GM12873 (cell line): Measurements from ENCODE around the gene WNT7A.

ENCODE experiments used
- TF ChIP-seq, protein P1 (sequence below): IDR thresholded peaks from 2 replicates; pipeline ENCODE4 v1.5.1; 2012; ENCODE audit warnings: low read depth, mild to moderate bottlenecking, moderate library complexity, low read length, control low read depth; ENCODE audit not compliant: insufficient read depth; ENCODE audit errors: missing control alignments

Gene WNT7A

DNA sequence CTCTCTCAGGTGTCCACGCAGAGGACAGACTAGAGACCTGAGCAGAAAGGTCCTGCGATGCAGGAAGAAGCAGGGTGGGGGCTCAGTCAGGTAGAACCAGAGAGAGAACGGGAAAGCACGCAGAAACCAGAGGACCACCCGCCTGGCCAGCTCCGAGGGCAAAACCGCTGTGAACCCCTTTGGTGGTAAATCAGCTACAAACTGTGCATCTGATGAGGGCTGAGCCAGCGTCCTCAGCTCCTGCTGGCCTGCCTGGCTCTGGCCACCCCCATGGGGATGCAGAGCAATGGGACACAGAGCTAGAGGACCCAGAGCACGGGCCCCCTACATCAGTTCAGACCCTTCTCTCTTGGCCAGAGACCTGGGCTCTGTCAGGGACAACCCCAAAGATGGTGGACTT, 44.6 kb downstream of the WNT7A start:
- TF ChIP-seq, protein P1, sequence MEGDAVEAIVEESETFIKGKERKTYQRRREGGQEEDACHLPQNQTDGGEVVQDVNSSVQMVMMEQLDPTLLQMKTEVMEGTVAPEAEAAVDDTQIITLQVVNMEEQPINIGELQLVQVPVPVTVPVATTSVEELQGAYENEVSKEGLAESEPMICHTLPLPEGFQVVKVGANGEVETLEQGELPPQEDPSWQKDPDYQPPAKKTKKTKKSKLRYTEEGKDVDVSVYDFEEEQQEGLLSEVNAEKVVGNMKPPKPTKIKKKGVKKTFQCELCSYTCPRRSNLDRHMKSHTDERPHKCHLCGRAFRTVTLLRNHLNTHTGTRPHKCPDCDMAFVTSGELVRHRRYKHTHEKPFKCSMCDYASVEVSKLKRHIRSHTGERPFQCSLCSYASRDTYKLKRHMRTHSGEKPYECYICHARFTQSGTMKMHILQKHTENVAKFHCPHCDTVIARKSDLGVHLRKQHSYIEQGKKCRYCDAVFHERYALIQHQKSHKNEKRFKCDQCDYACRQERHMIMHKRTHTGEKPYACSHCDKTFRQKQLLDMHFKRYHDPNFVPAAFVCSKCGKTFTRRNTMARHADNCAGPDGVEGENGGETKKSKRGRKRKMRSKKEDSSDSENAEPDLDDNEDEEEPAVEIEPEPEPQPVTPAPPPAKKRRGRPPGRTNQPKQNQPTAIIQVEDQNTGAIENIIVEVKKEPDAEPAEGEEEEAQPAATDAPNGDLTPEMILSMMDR: no peak

DNA sequence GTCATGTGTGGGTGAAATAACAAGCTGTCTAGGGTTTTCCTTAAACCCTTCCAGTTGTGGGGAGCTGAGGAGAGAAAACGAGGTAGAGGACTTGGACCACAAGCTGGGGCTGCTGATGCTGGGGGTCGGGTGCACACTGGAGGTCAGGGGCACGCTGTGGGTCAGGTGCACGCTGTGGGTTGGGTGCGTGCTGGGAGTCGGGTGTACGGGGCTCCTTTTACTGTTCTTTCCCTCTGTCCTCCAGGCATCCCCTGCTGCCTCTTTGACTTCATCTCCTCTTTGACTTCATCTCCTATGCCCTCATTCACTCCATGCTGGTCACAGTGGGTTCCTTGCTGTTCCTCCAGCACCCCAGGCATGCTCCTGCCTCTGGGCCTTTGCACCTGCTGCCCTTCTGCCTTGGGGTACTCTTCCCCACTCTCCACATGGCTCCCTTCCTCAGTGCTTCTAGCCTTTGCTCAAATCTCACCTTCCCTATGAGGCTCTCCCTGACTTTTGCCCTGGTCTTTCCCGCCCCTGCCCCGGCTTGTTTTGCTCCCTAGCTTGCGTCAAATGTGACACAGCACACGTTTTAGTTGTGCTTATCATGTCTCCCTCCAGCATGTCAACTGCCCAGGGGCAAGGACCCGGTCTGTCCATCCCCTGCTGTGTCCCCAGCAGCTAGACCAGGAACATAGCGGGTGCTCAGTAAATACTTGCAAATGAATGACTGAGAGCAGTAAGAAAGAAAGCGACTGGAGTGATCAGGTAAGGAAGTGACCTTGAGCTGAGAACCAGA, 45.4 kb downstream of the WNT7A start:
- TF ChIP-seq, protein P1: no peak

DNA sequence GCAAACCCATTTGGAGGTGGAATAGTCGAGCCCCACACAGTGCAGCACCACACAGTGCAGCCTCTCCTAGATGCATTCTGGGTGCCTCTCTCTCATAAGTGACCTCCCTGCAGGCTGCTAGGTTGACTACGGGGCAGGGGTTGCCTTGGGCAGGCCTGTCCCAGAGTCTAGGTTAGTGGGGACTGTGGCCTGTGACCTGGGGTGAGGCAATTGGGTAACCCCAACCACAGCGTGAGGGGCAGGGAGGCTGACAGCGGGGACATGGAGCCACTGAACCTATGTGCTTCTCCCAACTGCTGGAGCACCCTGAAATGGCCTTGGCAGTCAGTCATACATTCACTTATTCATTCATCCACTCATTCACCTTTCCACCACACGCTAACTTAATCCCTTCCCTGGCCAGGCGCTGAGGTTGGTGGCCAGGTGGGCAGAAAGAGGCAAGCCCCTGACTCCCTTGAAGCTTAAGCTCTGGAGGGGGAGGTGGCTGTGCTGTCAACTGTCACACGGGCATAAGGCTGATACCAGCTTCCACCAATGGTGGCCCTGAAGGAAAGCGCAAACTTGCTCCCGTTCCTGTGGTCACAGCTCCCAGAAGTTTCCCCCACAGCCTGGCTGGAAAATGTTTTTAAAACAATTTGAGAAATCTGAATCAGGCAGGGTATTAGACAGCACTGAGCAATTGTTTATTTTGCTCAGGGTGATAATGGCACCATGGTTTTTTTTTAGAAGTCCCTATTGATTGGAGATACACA, 46.2 kb downstream of the WNT7A start:
- TF ChIP-seq, protein P1: no peak

DNA sequence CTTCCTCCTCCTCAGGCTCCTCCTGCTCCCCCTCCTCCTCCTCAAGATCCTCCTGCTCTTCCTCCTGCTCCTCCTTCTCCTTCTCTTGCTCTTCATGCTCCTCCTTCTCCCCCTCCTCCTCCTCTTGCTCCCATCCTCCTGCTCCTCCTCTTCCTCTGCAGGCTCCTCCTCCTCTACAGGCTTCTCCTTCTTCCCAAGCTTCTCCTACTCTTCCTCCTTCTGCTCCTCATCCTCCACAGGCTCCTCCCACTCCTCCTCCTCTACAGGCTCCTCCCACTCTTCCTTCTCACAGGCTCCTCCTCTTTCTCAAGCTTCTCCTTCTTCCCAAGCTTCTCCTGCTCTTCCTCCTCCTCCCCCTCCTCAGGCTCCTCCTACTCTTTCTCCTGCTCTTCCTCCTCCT, 47.7 kb downstream of the WNT7A start:
- TF ChIP-seq, protein P1: no peak

DNA sequence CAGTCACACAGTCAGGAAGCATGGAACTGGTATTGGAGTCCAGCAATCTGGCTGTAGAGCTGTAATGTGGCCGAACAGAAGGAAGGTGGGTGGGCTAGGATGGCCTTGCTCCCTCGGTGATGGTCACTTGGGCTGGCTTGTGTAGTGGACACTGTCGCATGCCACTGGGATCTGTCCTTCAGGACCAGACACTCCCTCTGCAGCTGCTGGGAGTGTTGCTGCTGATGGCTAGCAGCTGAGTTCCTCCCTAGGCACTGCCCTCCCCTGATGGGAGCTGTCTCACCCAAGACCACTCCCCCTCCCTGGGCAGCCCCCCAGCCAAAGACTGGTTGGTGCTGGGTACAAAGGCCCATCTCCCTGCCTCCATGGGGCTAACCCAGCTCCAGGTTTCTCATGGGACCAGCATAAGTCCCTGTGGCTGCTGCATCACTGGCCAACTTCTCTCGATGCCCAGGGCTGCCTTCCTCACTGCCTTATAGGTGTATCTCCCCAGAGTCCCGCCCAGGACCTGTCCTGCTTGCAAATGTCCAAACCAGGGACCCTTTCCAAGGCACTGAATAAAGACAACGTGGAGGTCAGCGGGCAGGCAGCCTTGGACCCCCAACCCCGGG, 48.4 kb downstream of the WNT7A start:
- TF ChIP-seq, protein P1: no peak

DNA sequence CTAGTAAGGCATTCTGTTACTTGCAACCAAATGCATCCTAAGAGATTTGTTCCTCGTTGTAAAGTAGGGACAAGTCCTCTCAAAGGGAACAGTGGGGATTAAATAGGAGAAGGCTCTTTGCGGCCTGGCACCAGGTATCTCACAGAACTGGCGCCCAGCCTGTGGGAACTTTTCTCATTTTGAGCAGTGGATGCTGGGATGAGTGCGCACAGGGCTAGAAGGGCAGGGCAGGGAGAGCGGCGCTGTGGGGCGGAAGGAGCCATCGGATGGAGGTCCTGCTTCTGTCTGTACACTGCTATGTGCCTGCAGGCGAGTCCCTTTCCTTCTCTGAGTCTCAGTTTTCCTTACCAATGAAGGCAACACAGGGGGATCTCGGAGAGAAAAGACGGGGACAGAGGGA, 50.6 kb downstream of the WNT7A start:
- TF ChIP-seq, protein P1: no peak
